Ramos (cell line): ENCODE data around the gene CCDC88B.

Experiments used
- in situ Hi-C: fragments of 300-500 bp; cut with MboI; formaldehyde crosslinking; loops from one replicate; pipeline ENCODE4 v1.14.3; 2022; ENCODE audit warnings: low sequenced_read_pairs; ENCODE audit not compliant: unreplicated experiment

Gene CCDC88B

GRCh38 chr11:64401775-64402174, 61.8 kb downstream of the CCDC88B start:
- in situ Hi-C loops, result no loop called here

- in situ Hi-C loops, result no loop called here
Observed at GRCh38 chr11:64403106-64403505, 63.1 kb downstream of the CCDC88B start.

DNA sequence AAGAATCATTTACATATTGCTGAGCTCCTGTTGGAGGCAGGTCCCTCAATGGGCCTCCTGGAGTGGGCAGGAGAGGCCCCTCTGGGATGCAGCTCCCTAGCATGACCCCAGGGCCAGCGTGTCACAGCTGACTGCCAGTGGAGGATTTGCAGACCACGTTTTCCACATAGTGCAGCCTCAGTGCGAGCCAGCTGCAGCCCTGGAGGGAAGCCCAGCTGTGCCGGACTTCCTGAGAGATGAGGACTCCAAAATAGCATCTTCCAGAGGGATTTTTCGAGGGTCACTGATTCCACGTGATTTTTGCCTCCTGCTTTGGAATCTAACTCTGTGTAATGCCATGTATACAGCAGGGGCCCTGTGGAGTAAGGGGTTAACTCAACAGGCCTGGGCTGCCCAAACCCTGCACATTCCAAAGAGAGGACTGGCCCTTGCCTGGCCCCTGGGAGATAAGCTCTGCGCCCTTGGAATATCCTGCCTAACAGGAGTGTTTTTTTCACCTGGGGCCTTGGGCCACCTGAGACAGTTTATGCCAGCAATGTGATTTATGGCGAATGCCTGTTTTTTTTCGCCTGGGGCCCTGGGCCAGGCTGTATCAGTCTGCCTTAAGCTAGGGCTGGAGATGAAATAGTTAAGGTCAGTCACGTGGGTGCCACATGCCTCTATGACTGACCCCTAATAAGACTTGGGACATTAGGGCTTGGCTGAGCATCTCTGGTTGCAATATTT, 66.4 kb downstream of the CCDC88B start:
- in situ Hi-C loops, result no loop called here
